ENCODE data around the gene SOX5.

- TF ChIP-seq CTCF (conservative IDR thresholded peaks at IDR 0.05 in 1 of 2, IDR thresholded peaks at IDR 0.05 in 1 of 2; ENCODE audit: low read depth in 1 of 2, low read length in 2 of 2) (no peak), EZH2 (IDR thresholded peaks at IDR 0.05; ENCODE audit: low read length, missing control alignments) (no peak)
Observed at GRCh38 chr12:23721268-23721667, 228.2 kb downstream of the SOX5 start.
